Measurements from ENCODE around the gene NRK.
"Not testable (repeated sequence)": the region's sequence is repeated elsewhere in the genome, so short reads cannot be mapped to it uniquely, and the experiment has no call there.

Gene NRK

DNA sequence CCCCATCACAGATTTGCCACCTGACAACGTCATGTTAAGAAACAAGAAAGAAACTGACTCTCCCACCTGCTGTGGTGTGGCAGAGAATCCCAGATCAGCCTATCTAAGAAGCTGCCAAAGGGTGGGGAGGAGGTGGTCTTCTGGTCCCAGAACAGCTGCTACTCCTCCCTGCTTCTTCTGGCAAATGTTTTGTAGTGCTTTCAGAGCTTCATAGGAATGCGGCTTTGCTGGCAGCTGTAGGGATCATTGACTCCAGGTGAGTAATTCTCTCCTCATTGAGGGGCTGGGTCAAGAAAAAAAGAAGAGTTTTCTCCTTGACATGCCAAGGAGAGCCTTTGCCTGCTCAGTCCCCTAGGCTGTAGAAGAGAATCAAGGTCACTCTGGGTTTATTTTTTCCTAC is 23.3 kb downstream of the NRK start:
- TF ChIP-seq, protein P1, sequence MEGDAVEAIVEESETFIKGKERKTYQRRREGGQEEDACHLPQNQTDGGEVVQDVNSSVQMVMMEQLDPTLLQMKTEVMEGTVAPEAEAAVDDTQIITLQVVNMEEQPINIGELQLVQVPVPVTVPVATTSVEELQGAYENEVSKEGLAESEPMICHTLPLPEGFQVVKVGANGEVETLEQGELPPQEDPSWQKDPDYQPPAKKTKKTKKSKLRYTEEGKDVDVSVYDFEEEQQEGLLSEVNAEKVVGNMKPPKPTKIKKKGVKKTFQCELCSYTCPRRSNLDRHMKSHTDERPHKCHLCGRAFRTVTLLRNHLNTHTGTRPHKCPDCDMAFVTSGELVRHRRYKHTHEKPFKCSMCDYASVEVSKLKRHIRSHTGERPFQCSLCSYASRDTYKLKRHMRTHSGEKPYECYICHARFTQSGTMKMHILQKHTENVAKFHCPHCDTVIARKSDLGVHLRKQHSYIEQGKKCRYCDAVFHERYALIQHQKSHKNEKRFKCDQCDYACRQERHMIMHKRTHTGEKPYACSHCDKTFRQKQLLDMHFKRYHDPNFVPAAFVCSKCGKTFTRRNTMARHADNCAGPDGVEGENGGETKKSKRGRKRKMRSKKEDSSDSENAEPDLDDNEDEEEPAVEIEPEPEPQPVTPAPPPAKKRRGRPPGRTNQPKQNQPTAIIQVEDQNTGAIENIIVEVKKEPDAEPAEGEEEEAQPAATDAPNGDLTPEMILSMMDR (IDR thresholded peaks at IDR 0.05; ENCODE audit: extremely low read depth, insufficient read depth, missing control alignments): no peak
- DNase-seq (ENCODE audit: low spot score): no peak
- in situ Hi-C loops (cut with MboI; ENCODE audit: low pct_unique_long_range_greater_than_20kb, low sequenced_read_pairs, unreplicated experiment): no loop called here

DNA sequence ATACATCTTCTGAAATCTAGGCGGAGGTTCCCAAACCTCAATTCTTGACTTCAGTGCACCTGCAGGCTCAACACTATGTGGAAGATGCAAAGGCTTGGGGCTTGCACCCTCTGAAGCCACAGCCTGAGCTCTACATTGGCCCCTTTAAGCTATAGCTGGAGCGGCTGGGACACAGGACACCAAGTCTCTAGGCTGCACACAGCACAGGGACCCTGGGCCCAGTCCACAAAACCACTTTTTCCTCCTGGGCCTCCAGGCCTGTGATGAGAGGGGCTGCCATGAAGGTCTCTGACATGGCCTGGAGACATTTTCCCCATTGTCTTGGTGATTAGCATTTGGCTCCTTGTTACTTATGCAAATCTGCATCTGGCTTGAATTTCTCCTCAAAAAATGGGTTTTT is 27.8 kb downstream of the NRK start:
- DNase-seq (ENCODE audit: low spot score): not testable (repeated sequence)

DNA sequence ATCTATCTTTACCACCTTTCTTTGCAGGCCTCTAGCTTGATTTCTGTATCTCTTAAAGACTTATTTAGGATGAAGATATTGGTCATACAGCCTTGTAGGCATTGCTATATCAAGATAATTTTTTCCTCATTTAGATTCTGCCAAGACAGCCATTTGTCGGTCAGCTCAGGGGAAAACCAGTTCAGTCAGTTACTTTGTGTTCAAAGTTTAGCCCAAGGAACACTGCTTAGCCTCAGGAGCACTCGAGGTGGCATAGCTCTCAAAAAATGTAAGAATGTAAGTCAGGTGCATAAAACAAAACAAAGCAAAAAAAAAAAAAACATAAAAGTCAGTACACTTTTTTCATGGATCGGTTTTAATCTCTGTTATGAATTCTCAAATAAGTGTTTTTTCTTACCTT is 43.4 kb downstream of the NRK start:
- DNase-seq (ENCODE audit: low spot score): no peak
- TF ChIP-seq, protein P1 (IDR thresholded peaks at IDR 0.05; ENCODE audit: extremely low read depth, insufficient read depth, missing control alignments): no peak

More for the DNA sequence above, 27.8 kb downstream of the NRK start:
- in situ Hi-C loops (cut with MboI; ENCODE audit: low pct_unique_long_range_greater_than_20kb, low sequenced_read_pairs, unreplicated experiment): not testable (repeated sequence)

DNA sequence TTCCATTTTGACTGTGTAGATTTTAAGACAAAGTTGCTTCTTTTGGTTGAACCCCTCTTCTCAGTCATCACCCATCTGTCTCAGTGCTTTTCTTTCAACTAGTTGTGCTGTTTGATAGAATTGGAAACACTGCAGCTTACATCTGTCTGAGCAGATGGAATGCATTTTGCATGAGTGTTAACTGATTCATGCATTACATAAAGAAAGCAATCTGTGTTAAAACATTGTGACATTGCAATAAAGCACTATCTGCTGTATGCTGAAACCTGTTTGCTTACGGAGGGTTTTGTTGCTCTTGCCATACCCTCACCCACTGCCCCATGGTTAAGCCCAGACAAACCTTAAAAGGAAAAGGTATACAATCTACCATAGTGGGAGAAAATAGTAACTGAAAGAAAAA is 47.4 kb downstream of the NRK start:
- no peak for DNase-seq (ENCODE audit: low spot score)
- TF ChIP-seq, protein P1 (IDR thresholded peaks at IDR 0.05; ENCODE audit: extremely low read depth, insufficient read depth, missing control alignments): no peak
- in situ Hi-C loops (cut with MboI; ENCODE audit: low pct_unique_long_range_greater_than_20kb, low sequenced_read_pairs, unreplicated experiment): no loop called here

More for the DNA sequence above, 43.4 kb downstream of the NRK start:
- in situ Hi-C loops (cut with MboI; ENCODE audit: low pct_unique_long_range_greater_than_20kb, low sequenced_read_pairs, unreplicated experiment): no loop called here

DNA sequence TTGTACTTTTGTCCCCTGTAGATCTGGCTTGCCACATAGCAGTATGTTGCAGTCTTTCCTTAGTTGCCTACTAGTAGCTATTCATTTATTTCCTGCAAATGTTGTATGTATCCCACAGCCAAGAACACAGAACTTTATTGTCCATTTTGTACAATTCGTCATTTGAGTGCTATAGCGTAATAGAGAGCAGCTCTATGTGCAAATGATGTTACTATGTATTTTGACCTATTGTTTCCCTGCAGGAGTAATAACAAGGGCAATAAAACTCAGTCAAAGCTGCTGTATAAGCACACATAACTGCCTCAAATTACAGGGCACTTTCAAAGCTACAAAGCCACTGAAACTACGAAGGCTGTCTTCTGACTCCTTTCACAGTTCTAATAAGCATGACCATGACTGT is 48.1 kb downstream of the NRK start:
- no peak for DNase-seq (ENCODE audit: low spot score)
- in situ Hi-C loops (cut with MboI; ENCODE audit: low pct_unique_long_range_greater_than_20kb, low sequenced_read_pairs, unreplicated experiment): no loop called here
- TF ChIP-seq, protein P1 (IDR thresholded peaks at IDR 0.05; ENCODE audit: extremely low read depth, insufficient read depth, missing control alignments): no peak

DNA sequence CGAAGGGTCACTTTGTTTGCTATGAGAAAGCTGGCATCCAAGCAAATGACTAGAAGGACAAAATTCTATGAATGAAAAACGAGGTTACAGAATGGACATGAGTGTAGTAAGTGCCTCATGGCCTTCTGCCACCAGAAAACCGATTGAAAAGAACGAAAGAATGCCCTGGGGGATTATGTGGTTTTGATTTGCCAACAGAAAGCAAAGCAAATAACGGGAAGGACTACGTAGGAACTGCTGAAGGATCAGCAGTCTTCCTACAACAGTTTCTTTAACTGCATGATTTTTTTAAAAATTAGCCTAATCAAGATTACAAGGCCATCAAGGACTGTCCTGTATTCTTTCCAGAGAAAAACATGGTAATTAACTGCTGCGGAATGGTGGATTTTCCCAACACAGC is 50.6 kb downstream of the NRK start:
- no peak for DNase-seq (ENCODE audit: low spot score)
- in situ Hi-C loops (cut with MboI; ENCODE audit: low pct_unique_long_range_greater_than_20kb, low sequenced_read_pairs, unreplicated experiment): no loop called here
- TF ChIP-seq, protein P1 (IDR thresholded peaks at IDR 0.05; ENCODE audit: extremely low read depth, insufficient read depth, missing control alignments): no peak

DNA sequence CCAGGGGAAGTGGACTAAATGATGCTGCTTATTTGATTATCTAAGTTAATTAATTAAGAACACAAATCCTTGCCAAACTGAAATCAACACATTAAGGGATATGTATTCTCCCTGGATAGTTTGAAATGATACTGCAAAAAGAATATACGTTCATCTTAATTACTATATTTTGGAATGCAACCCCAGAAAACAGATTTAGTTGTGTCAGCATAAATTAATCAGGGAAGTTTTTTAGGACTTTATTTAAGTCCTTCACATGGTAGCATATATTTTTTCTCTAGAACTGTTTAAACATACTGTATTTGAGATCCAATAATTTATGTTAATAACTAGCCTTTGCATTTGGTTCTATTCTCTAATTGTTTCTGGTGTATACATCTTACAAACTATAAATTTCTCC is 52.5 kb downstream of the NRK start:
- TF ChIP-seq, protein P1 (IDR thresholded peaks at IDR 0.05; ENCODE audit: extremely low read depth, insufficient read depth, missing control alignments): no peak
- in situ Hi-C loops (cut with MboI; ENCODE audit: low pct_unique_long_range_greater_than_20kb, low sequenced_read_pairs, unreplicated experiment): no loop called here
- DNase-seq (ENCODE audit: low spot score): no peak
